GM12878 (cell line): ENCODE data around the gene FCHSD2. TPM values are rescaled to one million over a fixed set of nuclear protein-coding genes. Genes with fewer than 3 reads are reported as not detected.

Experiments
- ATAC-seq: fragments of 200-7000 bp; cut with Tn5 transposase; 3 replicates; pipeline ENCODE4 v1.9.1; 2020; ENCODE audit warnings: mild to moderate bottlenecking, moderate library complexity
- BruUV-seq: library from RNA; stranded (reverse); fragments of 400-500 nt; replicated peaks from 2 replicates; lab custom pipeline; 2021; lab: Mats Ljungman, UMichigan
- CTCF ChIA-PET: fragments of 300-600 bp; sonication (Branson Sonifier 250); formaldehyde crosslinking; extraction: SDS; loops from one replicate; lab custom pipeline; 2021; ENCODE audit warnings: inconsistent platforms; lab: Yijun Ruan, JAX
- POLR2A ChIA-PET: fragments of 350-600 bp; formaldehyde crosslinking; extraction: SDS; loops from one replicate; lab custom pipeline; 2021; ENCODE audit warnings: inconsistent platforms; lab: Charles Lee
- RAD21 ChIA-PET: fragments of 300-600 bp; sonication (Branson Sonifier 250); formaldehyde crosslinking; loops from one replicate; lab custom pipeline; 2023; ENCODE audit warnings: antibody characterized with exemption; ENCODE audit not compliant: unreplicated experiment; lab: Charles Lee
- SMC1A ChIA-PET: fragments of 300-600 bp; sonication (Branson Sonifier 250); formaldehyde crosslinking; loops from one replicate; lab custom pipeline; 2023; ENCODE audit not compliant: unreplicated experiment, uncharacterized antibody; lab: Charles Lee
- DNase-seq: peaks from one replicate; pipeline ENCODE4 v3.0.0-alpha.2; 2011; ENCODE audit warnings: low read depth, low spot score
- FAIRE-seq: peaks from 3 replicates; lab custom pipeline; 2011; peaks lifted over from hg19 to GRCh38; lab: Jason Lieb, UNC
- H2AFZ ChIP-seq: 2 replicates; pipeline ENCODE4 v1.6.0; 2011; ENCODE audit warnings: low read depth, low read length, control low read depth; ENCODE audit not compliant: control insufficient read depth
- H3K27ac ChIP-seq: 2 replicates; pipeline ENCODE4 v1.5.1; 2011; ENCODE audit warnings: control low read depth; ENCODE audit not compliant: control insufficient read depth, insufficient read depth
- H3K27me3 ChIP-seq, 2 experiments: replicated peaks in 1 of 2; 2 replicates each; pipeline versions ENCODE4 v1.6.0 to v1.6.1; 2011; ENCODE audit warnings: low read length in 1 of 2; ENCODE audit not compliant: control insufficient read depth in 2 of 2, insufficient read depth in 2 of 2
- H3K36me3 ChIP-seq, 2 experiments: 2 replicates each; pipeline ENCODE4 v1.5.1; 2011; ENCODE audit warnings: low read length in 1 of 2; ENCODE audit not compliant: control insufficient read depth in 2 of 2, insufficient read depth in 2 of 2
- H3K4me1 ChIP-seq: 2 replicates; pipeline ENCODE4 v1.6.1; 2011; ENCODE audit warnings: mild to moderate bottlenecking, low read length, moderate library complexity, mixed read lengths; ENCODE audit not compliant: control insufficient read depth, insufficient read depth
- H3K4me2 ChIP-seq: 2 replicates; pipeline ENCODE4 v1.6.0; 2011; ENCODE audit warnings: control low read depth; ENCODE audit not compliant: control insufficient read depth, insufficient read depth
- H3K4me3 ChIP-seq: fragments of 200-600 bp; sonication (generic); 2 replicates; pipeline ENCODE4 v1.5.1; 2016
- H3K79me2 ChIP-seq: 2 replicates; pipeline ENCODE4 v1.6.0; 2011; ENCODE audit warnings: low read length; ENCODE audit not compliant: control insufficient read depth, insufficient read depth
- H3K9ac ChIP-seq: 2 replicates; pipeline ENCODE4 v1.8.0; 2011; ENCODE audit warnings: low read length, control low read depth, mixed read lengths; ENCODE audit not compliant: control insufficient read depth, insufficient read depth
- H3K9me3 ChIP-seq: replicated peaks from 3 replicates; pipeline ENCODE4 v1.5.1; 2011; ENCODE audit warnings: mild to moderate bottlenecking, low read length; ENCODE audit not compliant: control insufficient read depth, insufficient read depth
- H4K20me1 ChIP-seq: 2 replicates; pipeline ENCODE4 v1.6.0; 2011; ENCODE audit not compliant: control insufficient read depth, insufficient read depth
- BCL11A ChIP-seq: IDR thresholded peaks from 2 replicates; pipeline ENCODE4 v1.6.1; 2011; ENCODE audit warnings: low read depth, low read length
- DPF2 ChIP-seq: fragments of 450-650 bp; IDR thresholded peaks from 2 replicates; pipeline ENCODE4 v1.6.1; 2017; ENCODE audit warnings: mild to moderate bottlenecking
- ETV6 ChIP-seq, 2 experiments: fragments of 450-650 bp in 1 of 2; IDR thresholded peaks in 1 of 2; conservative IDR thresholded peaks in 1 of 2; 2 replicates each; pipeline ENCODE4 v1.6.1; 2014; ENCODE audit warnings: antibody characterized with exemption in 1 of 2, borderline replicate concordance in 1 of 2, low read depth in 1 of 2, mild to moderate bottlenecking in 1 of 2, moderate library complexity in 1 of 2
- IKZF1 ChIP-seq: fragments of 450-650 bp; conservative IDR thresholded peaks from 2 replicates; pipeline ENCODE4 v1.6.1; 2017; ENCODE audit warnings: antibody characterized with exemption, mild to moderate bottlenecking
- IKZF2 ChIP-seq, 2 experiments: fragments of 450-650 bp; IDR thresholded peaks; 2 replicates each; pipeline ENCODE4 v1.6.1; 2017; ENCODE audit warnings: mild to moderate bottlenecking in 2 of 2, moderate library complexity in 2 of 2
- JUND ChIP-seq: IDR thresholded peaks from 2 replicates; pipeline ENCODE4 v1.6.1; 2012; ENCODE audit warnings: low read depth, mild to moderate bottlenecking, low read length, improper control_type of control experiment, moderate library complexity
- LARP7 ChIP-seq: fragments of 450-650 bp; IDR thresholded peaks from 2 replicates; pipeline ENCODE4 v1.6.1; 2017; ENCODE audit warnings: mild to moderate bottlenecking
- MEF2B ChIP-seq: fragments of 450-650 bp; IDR thresholded peaks from 2 replicates; pipeline ENCODE4 v1.6.1; 2018; ENCODE audit warnings: mild to moderate bottlenecking, moderate library complexity; ENCODE audit not compliant: partially characterized antibody, poor library complexity, severe bottlenecking
- NBN ChIP-seq: fragments of 450-650 bp; IDR thresholded peaks from 2 replicates; pipeline ENCODE4 v1.6.1; 2016
- POLR2AphosphoS5 ChIP-seq: IDR thresholded peaks from 2 replicates; pipeline ENCODE4 v1.6.1; 2011; ENCODE audit warnings: mild to moderate bottlenecking, low read length, inconsistent platforms
- RELA ChIP-seq: fragments of 450-650 bp; IDR thresholded peaks from 2 replicates; pipeline ENCODE4 v1.8.0; 2014; ENCODE audit warnings: borderline replicate concordance; ENCODE audit not compliant: partially characterized antibody
- SPI1 ChIP-seq: IDR thresholded peaks from 2 replicates; pipeline ENCODE4 v1.6.1; 2011; ENCODE audit warnings: low read depth, mild to moderate bottlenecking, low read length, moderate library complexity, borderline replicate concordance; ENCODE audit not compliant: insufficient read depth
- WGBS: methylation state at CpG from one replicate; pipeline ENCODE4 v1.1.6; 2016; ENCODE audit warnings: low lambda C conversion rate; ENCODE audit not compliant: insufficient replicate concordance, insufficient coverage; ENCODE audit errors: missing lambda C conversion rate; 5-methylcytosine and 5-hydroxymethylcytosine counted together
- in situ Hi-C: fragments of 300-500 bp; cut with MboI; formaldehyde crosslinking; loops from 9 replicates; pipeline ENCODE4 v1.14.3; 2018; ENCODE audit warnings: mixed read lengths
- intact Hi-C: fragments of 100-400 bp; cut with micrococcal nuclease; formaldehyde crosslinking; loops from one replicate; pipeline ENCODE4 v1.14.2; 2022; ENCODE audit not compliant: unreplicated experiment
- polyA plus RNA-seq, 11 experiments: library from polyadenylated mRNA; depleted of rRNA in 4 of 11; unstranded in 6 of 11; stranded (reverse) in 5 of 11; fragments of >200 nt; fragmentation: Nextera tagmentation in 4 of 11; fragmentation: Illumina TruSeq in 1 of 11; extraction: Ambion mirVana in 4 of 11; extraction: Trizol in 1 of 11; gene quantifications; 1 replicate in 1 of 11; 2 replicates in 10 of 11; pipeline versions ENCODE4 v1.2.1 to v1.2.3, GENCODE V29; 2011 to 2016; ENCODE audit warnings: inconsistent platforms in 2 of 11, missing spikeins in 2 of 11, low read depth in 1 of 11
- total RNA-seq, 4 experiments: library from RNA; depleted of rRNA in 3 of 4; stranded (reverse); fragments of >200 nt in 3 of 4; fragmentation: Illumina TruSeq in 1 of 4; extraction: Trizol in 1 of 4; gene quantifications; 2 replicates each; pipeline versions ENCODE4 v1.2.1 to v1.2.3, GENCODE V29; 2013 to 2021
- TF ChIP-seq, protein P1 (sequence below): fragments of 450-650 bp; IDR thresholded peaks from 2 replicates; pipeline ENCODE4 v1.6.1; 2016; ENCODE audit warnings: mild to moderate bottlenecking
- TF ChIP-seq, protein P2 (sequence below): fragments of 450-650 bp; IDR thresholded peaks from 2 replicates; pipeline ENCODE4 v1.6.1; 2017; ENCODE audit warnings: low read depth, mild to moderate bottlenecking, moderate library complexity
- TF ChIP-seq, protein P3 (sequence below): fragments of 450-650 bp; IDR thresholded peaks from 2 replicates; pipeline ENCODE4 v1.6.1; 2018; ENCODE audit warnings: mild to moderate bottlenecking, low read depth, moderate library complexity; ENCODE audit not compliant: partially characterized antibody

FCHSD2 gene
- total and polyA plus RNA-seq, 10 of the 15 experiments (the other 5 are each of a cell fraction or from before 2014, with no cell fraction given), result 13.2 to 89.8 (median 47.8) TPM

GRCh38 chr11:73147771-73148681 lies 5.9 kb upstream of the FCHSD2 start:
- peak overlapping the region; percentile 49; the same call in 1 of the 2 replicates for H2AFZ ChIP-seq
- CTCF ChIA-PET, result interaction anchor here (0.9 to 8.9 kb wide), 7 partner anchors 10 to 100 kb away, joined by 3 to 98 read pairs (median 5); no protein-coding TSS in a partner anchor
- H3K9me3 ChIP-seq, result no peaks in the 10 kb centered on the region
- RAD21 ChIA-PET, result interaction anchor here (0.6 to 22.1 kb wide), 8 partner anchors 8 to 418 kb away, joined by 3 to 441 read pairs (median 3); no protein-coding TSS in a partner anchor
- H3K9ac ChIP-seq, result peak overlapping the region; percentile 50
- no peak overlapping the region for H3K4me3 ChIP-seq
- peak overlapping the region; percentile 60 for H3K4me2 ChIP-seq
- 82% methylated on average over 15 of the region's 15 CpGs for WGBS
- no peaks in the 10 kb centered on the region for H3K27me3 ChIP-seq
- H3K4me1 ChIP-seq, result peaks cover 85% of the 10 kb centered on the region
- no peaks in the 10 kb centered on the region for H4K20me1 ChIP-seq
- BruUV-seq, result no TSS peak
- no peaks in the 10 kb centered on the region for H3K36me3 ChIP-seq
- FAIRE-seq, result no peak
- DNase-seq, result no peak
- H3K79me2 ChIP-seq, result peaks cover 3% of the 10 kb centered on the region; the same call in 1 of the 2 replicates
- H3K27ac ChIP-seq, result peak overlapping the region; percentile 80
- intact Hi-C loops (no loop called here), in situ Hi-C loops (no loop called here)
- SMC1A ChIA-PET, result interaction anchor here (1.1 to 37.3 kb wide), 2 partner anchors 10 to 21 kb away, joined by 3 to 926 read pairs; no protein-coding TSS in a partner anchor
- POLR2A ChIA-PET, result interaction anchor here (2.2 to 18.6 kb wide), 2 partner anchors 11 to 14 kb away, joined by 7 to 384 read pairs; no protein-coding TSS in a partner anchor
- ATAC-seq, result peak; percentile 35
- TF ChIP-seq RELA, result peak; percentile 94
- no peak for TF ChIP-seq SPI1
- TF ChIP-seq IKZF2 (IDR thresholded peaks at IDR 0.05), result peak; percentile 90 to 94
- peak; percentile 58; the same call in 1 of the 2 replicates for TF ChIP-seq LARP7
- TF ChIP-seq, protein P1, sequence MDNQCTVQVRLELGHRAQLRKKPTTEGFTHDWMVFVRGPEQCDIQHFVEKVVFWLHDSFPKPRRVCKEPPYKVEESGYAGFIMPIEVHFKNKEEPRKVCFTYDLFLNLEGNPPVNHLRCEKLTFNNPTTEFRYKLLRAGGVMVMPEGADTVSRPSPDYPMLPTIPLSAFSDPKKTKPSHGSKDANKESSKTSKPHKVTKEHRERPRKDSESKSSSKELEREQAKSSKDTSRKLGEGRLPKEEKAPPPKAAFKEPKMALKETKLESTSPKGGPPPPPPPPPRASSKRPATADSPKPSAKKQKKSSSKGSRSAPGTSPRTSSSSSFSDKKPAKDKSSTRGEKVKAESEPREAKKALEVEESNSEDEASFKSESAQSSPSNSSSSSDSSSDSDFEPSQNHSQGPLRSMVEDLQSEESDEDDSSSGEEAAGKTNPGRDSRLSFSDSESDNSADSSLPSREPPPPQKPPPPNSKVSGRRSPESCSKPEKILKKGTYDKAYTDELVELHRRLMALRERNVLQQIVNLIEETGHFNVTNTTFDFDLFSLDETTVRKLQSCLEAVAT, result peak; percentile 68; the same call in 1 of the 2 replicates
- TF ChIP-seq DPF2, result 0 out of 2 replicates have a peak, but pooled peaks have one; percentile 68
- TF ChIP-seq POLR2AphosphoS5, result peak; percentile 32; the same call in 1 of the 2 replicates
- peak; percentile 29 for TF ChIP-seq MEF2B
- peak; percentile 94 for TF ChIP-seq IKZF1
- TF ChIP-seq BCL11A, result 0 out of 2 replicates have a peak, but pooled peaks have one; percentile 37
- TF ChIP-seq JUND, result no peak
- TF ChIP-seq, protein P2, sequence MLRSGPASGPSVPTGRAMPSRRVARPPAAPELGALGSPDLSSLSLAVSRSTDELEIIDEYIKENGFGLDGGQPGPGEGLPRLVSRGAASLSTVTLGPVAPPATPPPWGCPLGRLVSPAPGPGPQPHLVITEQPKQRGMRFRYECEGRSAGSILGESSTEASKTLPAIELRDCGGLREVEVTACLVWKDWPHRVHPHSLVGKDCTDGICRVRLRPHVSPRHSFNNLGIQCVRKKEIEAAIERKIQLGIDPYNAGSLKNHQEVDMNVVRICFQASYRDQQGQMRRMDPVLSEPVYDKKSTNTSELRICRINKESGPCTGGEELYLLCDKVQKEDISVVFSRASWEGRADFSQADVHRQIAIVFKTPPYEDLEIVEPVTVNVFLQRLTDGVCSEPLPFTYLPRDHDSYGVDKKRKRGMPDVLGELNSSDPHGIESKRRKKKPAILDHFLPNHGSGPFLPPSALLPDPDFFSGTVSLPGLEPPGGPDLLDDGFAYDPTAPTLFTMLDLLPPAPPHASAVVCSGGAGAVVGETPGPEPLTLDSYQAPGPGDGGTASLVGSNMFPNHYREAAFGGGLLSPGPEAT, result peak; percentile 99
- TF ChIP-seq, protein P3, sequence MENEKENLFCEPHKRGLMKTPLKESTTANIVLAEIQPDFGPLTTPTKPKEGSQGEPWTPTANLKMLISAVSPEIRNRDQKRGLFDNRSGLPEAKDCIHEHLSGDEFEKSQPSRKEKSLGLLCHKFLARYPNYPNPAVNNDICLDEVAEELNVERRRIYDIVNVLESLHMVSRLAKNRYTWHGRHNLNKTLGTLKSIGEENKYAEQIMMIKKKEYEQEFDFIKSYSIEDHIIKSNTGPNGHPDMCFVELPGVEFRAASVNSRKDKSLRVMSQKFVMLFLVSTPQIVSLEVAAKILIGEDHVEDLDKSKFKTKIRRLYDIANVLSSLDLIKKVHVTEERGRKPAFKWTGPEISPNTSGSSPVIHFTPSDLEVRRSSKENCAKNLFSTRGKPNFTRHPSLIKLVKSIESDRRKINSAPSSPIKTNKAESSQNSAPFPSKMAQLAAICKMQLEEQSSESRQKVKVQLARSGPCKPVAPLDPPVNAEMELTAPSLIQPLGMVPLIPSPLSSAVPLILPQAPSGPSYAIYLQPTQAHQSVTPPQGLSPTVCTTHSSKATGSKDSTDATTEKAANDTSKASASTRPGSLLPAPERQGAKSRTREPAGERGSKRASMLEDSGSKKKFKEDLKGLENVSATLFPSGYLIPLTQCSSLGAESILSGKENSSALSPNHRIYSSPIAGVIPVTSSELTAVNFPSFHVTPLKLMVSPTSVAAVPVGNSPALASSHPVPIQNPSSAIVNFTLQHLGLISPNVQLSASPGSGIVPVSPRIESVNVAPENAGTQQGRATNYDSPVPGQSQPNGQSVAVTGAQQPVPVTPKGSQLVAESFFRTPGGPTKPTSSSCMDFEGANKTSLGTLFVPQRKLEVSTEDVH, result no peak
- TF ChIP-seq NBN, result peak; percentile 23; the same call in 1 of the 2 replicates
- TF ChIP-seq ETV6 (conservative IDR thresholded peaks at IDR 0.05 in 1 of 2, IDR thresholded peaks at IDR 0.05 in 1 of 2; ENCODE audit: borderline replicate concordance in 1 of 2, low read depth in 1 of 2), result peak in 1 of 2 experiments; percentile 62; a peak in 2 of 4 replicates
